ENCODE data around the gene HS6ST3.
"Not testable (repeated sequence)": the region's sequence is repeated elsewhere in the genome, so short reads cannot be mapped to it uniquely, and the experiment has no call there.

Gene HS6ST3

DNA sequence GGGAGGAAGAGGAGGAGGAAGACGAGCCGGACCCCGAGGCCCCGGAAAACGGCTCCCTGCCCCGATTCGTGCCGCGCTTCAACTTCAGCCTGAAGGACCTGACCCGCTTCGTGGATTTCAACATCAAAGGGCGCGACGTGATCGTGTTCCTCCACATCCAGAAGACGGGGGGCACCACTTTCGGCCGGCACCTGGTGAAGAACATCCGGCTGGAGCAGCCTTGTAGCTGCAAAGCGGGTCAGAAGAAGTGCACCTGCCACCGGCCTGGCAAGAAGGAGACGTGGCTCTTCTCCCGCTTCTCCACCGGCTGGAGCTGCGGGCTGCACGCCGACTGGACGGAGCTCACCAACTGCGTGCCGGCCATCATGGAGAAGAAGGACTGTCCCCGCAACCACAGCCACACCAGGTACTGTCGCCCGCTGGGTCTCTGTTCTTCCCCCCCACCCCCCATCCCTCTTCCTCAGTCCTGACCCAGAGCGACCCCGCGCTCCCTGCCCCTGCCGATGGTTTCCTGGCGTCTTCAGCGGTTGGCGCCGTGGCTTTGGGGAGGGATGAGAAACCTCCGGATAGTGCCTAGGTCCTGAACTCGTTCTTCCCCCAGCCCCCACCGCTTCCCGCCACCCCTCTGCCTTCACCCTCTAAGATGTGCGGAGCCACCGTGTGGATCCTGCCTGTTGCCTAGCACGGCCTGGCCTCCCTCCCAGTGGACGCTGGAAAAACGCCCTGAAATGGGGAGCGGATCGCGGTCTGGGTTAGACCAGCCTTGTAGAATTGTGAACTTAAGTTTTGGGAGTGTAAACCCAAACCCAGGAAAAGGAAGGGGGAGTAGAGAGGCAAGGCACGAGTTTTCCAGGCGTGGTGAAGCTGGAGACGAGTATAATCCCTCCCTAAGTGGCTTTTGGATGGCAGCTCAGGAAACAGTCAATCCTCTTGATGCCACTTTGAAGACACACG lies 1.5 kb downstream of the HS6ST3 start:
- DNase-seq (ENCODE audit: low read depth) = peak; percentile 5

DNA sequence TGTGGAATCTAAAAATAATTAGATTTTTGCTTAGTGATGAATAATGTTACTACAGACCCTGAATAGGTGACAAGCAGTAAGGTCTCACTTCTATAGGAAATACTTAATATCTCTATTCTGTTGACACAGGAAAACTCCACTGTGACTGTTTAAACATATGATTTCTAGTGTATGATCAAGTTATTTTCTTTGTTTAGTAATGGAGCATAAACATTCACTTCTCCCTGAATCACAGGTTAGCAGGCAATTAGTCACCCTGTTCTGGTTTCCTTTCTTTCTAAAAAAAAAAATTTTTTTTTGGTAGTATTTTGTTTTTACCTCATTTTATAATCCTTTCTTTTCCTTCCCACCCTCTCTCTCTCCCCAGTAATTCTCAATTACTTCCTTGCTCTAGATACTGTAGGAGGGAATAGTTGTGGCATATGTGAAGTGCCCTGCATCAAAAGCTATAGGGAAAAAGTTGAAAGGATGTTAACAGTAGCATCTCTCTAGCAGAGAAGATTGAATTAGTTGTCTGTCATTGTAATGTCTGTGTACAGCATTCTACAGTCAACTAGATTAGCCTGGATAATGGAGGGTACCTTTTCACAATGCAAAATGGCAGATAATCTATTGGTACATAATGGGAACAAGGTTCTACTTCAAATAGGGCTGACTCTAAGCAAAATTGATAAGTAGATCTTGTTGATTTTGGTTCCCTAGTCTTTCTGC lies 3.5 kb downstream of the HS6ST3 start:
- DNase-seq (ENCODE audit: low read depth) = no peak

DNA sequence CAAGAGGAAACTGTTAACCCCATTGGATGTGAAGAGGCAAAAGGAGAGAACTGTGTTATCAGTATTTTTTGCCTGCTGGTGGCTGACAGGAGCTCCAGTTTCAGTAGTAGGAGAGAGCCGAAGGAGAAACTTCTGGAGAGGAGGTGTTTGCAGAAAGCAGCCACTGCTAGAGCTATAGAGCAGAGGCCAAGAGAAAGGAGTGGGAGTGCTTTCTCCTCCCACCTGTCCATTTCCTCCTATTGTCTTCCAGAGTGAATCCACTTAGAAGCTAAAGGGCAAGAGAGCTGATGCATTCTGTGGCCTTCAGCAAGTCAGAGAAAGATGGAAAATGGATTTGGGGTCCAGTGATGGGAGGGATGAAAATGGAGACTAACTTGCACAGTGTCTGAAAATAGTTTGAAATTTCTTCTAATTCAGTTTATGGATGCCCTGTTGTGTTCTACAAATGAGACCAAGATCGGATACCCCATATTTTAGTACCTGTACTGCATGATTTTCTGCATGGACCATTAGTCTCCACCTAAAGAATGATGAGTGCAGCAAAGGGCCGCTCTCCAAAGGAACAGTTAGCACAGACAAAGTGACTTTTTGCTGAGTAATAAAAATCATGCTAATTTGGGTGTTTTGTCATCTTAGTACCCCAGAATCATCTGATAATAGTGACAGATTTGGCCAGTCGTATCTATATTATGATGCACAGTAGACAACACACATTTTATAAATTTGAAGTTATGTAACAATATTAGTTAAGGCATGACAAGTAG lies 10.7 kb downstream of the HS6ST3 start:
- no peak for DNase-seq (ENCODE audit: low read depth)

DNA sequence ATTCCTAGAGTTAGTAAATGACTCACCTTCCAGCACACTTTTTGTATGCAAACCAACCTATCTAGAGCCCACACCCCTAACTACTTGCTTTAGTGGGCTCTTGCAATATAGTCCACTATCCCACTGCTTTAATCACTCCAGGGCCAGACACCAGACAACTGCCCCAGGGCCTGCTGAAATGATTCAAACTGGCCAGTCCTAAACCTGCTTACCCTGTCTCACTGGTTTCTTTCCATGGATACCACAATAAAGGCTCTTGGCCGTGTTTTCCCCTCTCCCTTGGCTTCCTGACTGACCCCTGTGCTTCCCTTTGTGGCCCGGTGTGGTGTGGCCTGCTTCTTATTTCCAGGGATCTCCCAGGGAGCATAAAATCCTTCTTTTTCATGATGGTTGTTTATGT lies 14.6 kb downstream of the HS6ST3 start:
- DNase-seq (ENCODE audit: low read depth) = no peak

DNA sequence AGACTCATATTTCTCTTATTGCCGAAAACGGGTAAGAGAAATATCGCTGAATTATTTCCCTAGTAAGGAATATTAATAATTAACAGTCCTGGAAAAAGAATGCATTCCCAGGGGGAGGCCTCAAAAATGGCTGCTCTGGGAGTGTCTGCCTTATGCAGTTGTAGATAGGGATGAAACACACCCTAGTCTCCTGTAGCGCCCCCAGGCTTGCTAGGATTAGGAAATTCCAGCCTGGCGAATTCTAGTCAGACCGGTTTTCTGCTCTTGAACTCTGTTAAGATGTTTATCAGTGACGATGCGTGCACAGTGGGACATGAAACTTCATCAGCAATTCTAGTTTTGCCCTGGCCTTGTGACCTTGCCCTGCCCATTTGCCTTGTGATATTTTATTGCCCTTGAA lies 18.2 kb downstream of the HS6ST3 start:
- DNase-seq (ENCODE audit: low read depth) = not testable (repeated sequence)

DNA sequence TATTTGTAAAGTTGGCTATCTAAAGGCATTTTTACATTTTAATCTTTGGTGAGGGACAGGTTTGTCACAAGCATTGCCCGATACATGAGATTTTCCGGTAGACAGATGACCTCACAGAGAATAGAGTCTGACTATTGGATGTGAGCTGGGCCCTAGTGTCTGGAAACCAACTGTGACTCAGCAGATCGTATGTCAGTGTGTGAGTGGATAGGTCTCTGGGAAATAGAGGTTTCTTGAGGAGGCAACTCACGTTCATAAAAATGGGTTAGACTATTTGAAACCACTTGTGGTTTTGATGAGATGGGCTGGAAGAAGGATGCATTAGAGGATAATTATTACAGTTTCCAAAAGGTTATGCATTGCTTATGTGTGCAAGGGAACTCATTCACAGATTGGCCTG lies 19.2 kb downstream of the HS6ST3 start:
- no peak for DNase-seq (ENCODE audit: low read depth)

DNA sequence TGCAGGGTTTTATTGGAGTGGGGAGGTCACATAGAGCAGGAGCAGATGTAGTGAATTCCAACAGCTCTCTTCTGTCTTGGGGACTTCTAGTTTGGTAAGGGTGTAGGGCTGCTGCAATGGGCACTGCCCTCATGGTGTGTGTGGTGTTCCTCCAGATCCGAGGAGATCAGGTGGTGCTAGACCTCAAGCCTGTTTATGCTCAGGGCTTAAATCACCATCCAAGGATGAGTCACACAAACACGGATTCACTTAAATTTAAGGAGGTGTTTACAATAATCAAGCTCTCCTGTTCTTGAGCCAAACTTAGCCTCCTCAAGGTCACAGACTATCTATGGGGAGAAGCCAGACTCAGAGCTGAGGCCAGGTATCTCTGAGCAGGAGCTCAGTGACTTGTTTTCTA lies 23.0 kb downstream of the HS6ST3 start:
- DNase-seq (ENCODE audit: low read depth) = no peak

DNA sequence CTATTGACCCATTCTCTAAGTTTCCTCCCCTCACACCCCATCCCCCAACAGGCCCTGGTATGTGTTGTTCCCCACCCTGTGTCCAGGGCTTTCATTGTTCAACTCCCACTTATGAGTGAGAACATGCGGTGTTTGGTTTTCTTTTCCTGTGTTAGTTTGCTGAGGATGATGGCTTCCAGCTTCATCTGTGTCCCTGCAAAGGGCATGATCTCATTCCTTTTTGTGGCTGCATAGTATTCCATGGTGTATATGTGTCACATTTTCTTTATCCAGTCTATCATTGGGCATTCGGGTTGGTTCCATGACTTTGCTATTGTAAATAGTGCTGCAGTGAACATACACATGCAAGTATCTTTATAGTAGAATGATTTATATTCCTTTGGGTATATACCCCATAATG lies 25.5 kb downstream of the HS6ST3 start:
- not testable (repeated sequence) for DNase-seq (ENCODE audit: low read depth)

DNA sequence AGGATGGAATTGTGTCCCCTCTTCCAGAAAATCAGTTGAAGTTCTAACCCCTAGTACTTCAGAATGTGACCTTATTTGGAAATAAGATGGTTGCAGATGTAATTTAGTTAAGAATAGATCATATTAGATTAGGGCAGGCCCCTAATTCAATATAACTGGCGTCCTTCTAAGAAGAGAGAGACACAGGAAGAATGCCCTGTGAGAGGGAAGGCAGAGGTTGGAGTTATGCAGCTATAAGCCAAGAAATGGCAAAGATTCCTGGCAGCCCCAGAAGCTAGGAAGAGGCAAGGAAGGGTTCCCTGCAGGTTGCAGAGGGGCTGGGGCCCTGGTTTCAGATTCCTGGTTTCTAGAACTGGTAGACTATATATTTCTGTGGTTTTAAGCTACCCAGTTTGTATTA lies 30.0 kb downstream of the HS6ST3 start:
- DNase-seq (ENCODE audit: low read depth) = no peak

DNA sequence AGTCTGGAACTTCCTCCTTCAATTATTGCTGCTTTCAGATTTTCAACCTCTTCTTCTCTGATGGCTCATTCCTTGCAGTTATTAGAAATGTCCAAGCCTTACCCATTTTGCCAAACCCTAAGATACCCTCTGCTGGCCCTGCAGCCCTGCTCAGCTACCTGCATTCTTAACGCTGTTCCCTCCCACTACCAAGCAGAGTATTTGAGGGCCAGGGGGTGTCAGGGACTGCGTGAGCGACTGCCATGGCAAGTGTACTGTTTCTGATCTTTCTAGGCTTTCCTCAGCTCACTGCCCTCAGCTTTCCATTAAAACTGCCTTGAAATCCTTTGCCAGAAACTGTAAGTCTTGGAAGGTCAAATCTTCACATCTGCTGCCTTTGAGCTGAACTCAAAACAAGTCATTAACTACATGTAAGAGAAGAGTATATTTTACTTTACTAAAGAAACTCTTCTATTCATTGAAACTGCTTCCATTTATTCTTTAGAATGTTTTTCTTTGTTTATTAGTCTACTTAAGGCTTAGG lies 41.0 kb downstream of the HS6ST3 start:
- no peak for DNase-seq (ENCODE audit: low read depth)

DNA sequence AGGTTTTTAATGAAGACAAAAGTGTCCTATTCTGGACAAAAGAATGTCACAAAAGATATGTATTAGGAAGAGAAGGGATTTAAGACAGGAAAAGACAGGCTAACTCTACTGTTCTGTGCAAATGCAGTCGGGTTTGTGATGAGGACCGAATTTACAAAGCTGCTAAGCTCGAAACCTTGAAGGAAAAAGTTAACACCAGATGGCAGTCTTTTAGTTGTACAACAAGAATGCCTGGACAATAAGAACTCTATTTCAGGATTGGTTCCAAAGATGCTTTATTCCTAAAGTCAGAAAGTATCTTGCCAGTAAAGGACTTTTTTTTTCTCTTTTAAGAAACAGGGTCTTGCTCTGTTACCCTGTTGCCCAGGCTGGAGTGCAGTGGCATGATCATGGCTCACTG lies 51.1 kb downstream of the HS6ST3 start:
- DNase-seq (ENCODE audit: low read depth) = peak; percentile 40

DNA sequence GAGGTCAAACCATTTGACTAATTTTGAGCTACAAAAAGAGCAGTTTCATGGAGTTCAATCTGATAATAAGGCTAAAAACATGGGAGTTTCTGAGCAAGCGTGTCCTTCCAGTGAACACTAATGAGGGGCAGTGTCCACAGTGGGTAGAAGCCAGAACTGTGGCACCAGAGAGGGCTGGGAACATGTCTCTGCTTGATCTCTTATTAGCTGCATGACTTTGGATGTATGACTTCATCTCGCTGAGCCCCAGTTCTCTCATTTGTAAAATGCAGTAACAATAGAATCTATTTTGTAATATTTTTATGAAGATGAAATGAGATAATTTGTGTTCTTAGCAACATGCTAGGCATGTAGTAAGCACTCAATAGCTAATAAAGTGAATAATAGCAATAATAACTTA lies 69.8 kb downstream of the HS6ST3 start:
- no peak for DNase-seq (ENCODE audit: low read depth)

DNA sequence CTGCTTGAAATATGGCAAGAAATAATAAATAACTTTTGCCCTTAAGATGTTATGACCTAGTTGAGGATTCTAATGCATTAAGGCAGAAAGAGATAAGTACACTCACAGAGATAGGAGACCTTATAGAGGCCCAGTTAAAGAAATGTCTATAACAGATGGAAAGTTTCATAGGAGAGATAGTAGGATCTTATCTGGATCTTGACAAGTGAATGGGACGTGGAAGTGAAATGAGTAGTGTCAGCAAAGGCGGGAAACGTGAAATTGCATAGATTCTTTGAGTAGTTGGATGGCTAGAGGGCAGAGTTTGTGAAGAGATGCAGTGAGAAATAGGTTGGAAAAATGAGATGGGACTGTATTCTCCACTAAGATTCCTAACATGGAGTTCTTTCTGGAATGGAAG lies 71.2 kb downstream of the HS6ST3 start:
- no peak for DNase-seq (ENCODE audit: low read depth)

DNA sequence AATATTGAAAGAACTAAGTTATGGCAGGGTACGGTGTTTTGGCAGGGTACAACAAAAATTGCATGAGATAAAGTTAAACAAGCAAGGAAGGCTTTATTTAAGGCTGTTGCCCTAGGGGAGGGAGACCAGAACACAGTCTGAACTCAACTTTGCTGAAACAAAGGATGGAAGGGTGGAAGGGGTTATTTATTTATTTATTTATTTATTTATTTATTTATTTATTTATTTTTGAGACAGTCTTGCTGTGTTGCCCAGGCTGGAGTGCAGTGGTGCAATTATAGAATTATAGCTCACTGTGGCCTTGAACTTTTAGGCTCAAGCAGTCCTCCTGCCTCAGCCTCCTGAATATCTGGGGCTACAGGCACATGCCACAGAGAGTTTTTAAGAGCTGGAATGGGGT lies 75.9 kb downstream of the HS6ST3 start:
- no peak for DNase-seq (ENCODE audit: low read depth)

DNA sequence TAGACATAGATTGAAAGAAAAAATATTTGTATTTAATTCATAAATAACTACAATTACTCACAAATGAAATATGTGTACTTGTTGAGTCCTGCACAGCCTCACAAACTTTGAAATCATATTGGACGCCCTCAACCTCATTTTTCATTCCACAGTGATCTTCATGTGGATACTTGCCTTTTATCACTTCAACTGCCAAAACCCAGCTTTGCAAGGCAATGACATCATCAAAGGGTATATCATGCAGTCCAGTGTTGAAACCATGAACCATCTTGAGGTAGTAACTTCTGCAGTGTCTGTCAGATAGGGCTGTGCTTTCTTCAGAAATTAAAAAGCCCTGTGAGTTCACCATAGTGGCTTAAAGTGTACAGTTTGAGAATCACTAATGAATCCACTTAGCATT lies 82.2 kb downstream of the HS6ST3 start:
- no peak for DNase-seq (ENCODE audit: low read depth)

DNA sequence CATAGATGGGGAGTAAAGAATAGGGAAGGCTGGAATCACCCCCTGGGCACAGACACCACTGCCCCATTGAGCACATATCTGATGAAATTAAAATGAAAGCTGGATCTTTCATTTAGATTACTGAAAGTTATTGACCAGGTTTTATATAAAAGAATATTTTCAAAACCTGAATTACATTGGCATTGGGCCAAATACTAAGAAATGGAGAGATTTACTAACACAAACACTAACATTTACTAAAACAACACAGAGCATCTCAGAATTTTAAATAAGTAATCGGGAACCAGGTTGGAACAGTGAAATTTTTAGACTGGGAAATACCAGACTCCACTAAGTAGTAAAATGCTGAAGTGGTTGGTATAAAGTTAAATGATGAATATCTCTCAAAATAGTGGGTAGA lies 88.9 kb downstream of the HS6ST3 start:
- no peak for DNase-seq (ENCODE audit: low read depth)

DNA sequence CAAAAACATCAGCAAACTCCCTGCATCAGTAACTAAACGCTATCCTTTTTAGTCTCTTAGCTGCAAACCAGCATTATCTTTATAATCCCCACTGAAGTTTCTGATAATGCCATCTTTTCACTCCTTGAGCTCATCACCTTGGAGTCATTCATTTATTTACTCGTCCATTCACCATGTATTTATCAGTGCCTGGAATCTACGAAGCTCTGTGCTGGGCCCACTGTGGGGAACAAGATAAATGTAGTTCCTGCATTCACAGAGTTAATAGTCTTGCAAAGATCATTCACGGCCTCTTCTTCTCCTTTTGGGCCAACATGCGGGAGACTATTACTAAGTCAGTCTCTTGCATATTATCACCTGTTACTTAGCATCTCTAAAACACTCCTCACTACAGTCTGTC lies 89.4 kb downstream of the HS6ST3 start:
- no peak for DNase-seq (ENCODE audit: low read depth)

DNA sequence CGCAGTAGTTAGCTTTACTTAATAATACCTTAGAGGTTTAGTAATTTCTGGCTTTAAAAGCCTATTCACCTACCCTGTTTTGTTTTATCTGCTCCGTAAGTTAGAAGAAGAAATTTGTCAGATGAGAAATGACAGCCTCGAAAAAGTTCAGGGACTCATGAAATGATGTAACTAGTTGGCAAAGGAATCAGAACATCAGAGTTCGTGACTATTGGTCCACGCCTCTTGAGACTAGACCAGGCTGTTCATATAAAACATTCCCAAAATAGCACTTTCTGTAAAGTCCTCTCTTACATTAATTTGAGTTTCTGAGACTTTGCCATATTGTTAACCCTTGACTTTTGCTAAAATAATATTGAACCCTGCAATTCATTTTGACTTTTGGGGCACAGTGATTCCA lies 92.0 kb downstream of the HS6ST3 start:
- DNase-seq (ENCODE audit: low read depth) = no peak

DNA sequence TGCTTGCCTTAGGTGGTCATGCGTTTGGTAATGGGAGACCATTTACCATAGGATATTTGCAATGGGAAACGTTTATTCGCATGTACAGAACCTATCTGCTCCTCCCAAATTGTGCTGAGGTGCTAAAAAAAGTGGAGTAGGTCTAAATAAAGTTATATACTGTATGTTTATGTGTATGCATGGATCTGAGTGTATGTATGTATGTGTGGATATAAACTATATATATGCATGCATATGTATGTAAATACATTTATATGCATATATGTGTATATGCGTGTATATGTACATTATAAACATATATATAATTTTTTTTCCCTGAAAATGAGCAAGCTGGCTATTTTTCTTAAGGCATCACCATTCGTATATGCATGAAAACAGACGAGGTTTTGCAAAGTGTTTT lies 95.9 kb downstream of the HS6ST3 start:
- no peak for DNase-seq (ENCODE audit: low read depth)

DNA sequence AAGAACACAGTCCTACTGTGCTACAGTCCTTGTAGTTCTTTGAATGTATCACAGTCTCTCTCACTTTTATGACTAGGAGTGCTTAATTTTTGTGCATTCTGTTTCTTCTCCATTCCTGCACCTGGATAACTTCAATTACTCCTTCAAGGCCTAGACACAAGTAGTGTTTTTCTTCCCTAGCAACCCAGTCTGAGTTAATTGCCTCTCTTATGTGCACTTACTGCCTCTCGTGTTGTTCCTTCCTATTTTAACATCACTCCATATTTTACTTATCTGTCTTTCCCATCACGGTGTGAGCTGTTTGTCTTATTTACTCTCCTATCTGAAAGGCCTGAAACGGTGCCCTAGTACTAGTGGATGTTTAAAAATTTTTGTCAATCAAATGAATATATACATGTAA lies 101.5 kb downstream of the HS6ST3 start:
- no peak for DNase-seq (ENCODE audit: low read depth)

DNA sequence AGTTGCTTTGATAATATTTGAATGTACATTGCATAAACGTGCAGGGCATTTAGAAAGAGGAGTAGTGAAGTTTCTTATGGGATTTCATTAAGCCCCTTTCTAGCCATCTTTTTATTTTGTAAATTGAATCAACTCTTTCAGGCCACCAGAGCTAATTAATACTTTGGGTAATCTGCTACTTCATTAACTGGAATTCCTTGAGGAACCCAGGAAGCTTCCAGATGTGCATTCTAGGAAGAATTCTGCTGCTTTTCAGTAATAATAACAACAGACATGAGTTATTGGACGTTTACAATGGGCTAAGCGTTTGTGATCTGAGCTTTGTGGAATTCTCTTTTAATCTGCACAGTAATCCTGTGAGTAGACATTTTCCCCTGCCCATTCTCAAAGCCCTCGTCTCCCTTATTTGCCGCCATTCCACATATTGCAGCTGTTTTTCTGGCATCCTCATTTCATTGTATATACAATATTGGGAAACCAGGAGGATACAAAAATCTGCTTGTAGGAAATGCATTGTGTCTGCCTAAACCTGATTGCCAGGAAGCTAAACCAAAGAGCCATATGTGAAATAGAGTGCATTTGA lies 103.9 kb downstream of the HS6ST3 start:
- DNase-seq (ENCODE audit: low read depth) = no peak

DNA sequence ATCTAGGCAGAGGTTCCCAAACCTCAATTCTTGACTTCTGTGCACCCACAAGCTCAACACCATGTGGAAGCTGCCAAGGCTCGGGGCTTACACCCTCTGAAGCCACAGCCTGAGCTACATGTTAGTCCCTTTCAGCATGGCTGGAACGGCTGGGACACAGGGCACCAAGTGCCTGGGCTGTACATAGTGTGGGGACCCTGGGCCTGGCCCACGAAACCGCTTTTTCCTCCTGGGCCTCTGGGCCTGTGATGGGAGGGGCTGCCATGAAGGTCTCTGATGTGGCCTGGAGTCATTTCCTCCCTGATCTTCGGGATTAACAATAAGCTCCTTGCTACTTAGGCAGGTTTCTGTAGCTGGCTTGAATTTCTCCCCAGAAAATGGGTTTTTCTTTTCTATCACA lies 108.1 kb downstream of the HS6ST3 start:
- DNase-seq (ENCODE audit: low read depth) = no peak

All from fibroblast of gingiva (primary cell).